ENCODE data around the gene RCBTB2.

GRCh38 chr13:48492096-48492440 lies 40.8 kb downstream of the RCBTB2 start:
- no peak for TF ChIP-seq CTCF (IDR thresholded peaks at IDR 0.05; ENCODE audit: low read depth, low read length, poor library complexity, severe bottlenecking)
- TF ChIP-seq EZH2phosphoT487 (IDR thresholded peaks at IDR 0.05; ENCODE audit: borderline replicate concordance, low read length) = no peak

Measured in DOHH2 (cell line).